22Rv1 (cell line): Measurements from ENCODE around the gene IKZF3.

Experiments
- ZFX ChIP-seq: fragments of 450-650 bp; IDR thresholded peaks from 2 replicates; pipeline ENCODE4 v1.6.1; 2017; ENCODE audit warnings: antibody characterized with exemption, borderline replicate concordance
- TF ChIP-seq, protein P1 (sequence below): fragments of 450-650 bp; IDR thresholded peaks from 2 replicates; pipeline ENCODE4 v1.5.1; 2017; ENCODE audit warnings: mild to moderate bottlenecking

DNA sequence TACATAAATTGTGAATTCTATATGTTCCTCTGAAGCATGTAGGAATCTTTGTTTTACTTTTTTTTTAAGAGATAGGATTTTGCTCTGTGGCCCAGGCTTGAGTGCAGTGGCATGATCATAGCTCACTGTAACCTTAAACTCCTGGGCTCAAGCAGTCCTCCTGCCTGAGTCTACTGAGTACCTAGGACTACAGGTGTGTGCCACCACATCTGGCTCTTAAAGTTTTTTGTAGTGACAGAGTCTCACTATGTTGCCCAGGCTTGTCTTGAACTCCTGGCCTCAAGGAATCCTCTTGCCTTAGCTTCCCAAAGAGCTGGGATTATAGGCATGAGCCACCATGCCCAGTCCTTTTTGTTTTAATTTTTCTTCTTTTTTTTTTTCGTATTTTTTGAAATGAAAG, 25.3 kb downstream of the IKZF3 start:
- TF ChIP-seq, protein P1, sequence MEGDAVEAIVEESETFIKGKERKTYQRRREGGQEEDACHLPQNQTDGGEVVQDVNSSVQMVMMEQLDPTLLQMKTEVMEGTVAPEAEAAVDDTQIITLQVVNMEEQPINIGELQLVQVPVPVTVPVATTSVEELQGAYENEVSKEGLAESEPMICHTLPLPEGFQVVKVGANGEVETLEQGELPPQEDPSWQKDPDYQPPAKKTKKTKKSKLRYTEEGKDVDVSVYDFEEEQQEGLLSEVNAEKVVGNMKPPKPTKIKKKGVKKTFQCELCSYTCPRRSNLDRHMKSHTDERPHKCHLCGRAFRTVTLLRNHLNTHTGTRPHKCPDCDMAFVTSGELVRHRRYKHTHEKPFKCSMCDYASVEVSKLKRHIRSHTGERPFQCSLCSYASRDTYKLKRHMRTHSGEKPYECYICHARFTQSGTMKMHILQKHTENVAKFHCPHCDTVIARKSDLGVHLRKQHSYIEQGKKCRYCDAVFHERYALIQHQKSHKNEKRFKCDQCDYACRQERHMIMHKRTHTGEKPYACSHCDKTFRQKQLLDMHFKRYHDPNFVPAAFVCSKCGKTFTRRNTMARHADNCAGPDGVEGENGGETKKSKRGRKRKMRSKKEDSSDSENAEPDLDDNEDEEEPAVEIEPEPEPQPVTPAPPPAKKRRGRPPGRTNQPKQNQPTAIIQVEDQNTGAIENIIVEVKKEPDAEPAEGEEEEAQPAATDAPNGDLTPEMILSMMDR, result no peak
- TF ChIP-seq ZFX, result no peak
